Measurements from ENCODE around the gene IL1RAPL1. TPM values are rescaled to one million over a fixed set of nuclear protein-coding genes. Genes with fewer than 3 reads are reported as not detected.

IL1RAPL1 gene
- total RNA-seq, 4 donors from 2014 or later = 0.13 TPM; not detected in 3

GRCh38 chrX:29690061-29690460 is 1102.8 kb downstream of the IL1RAPL1 start:
- TF ChIP-seq EP300 (IDR thresholded peaks at IDR 0.05) (no peak), POLR2AphosphoS5 (IDR thresholded peaks at IDR 0.05) (no peak), CTCF (IDR thresholded peaks at IDR 0.05) (no peak), POLR2A (IDR thresholded peaks at IDR 0.05) (no peak)
- H3K4me1 ChIP-seq = no peaks in the 10 kb centered on the region
- H3K9me3 ChIP-seq = no peaks in the 10 kb centered on the region
- no peak overlapping the region for H3K4me3 ChIP-seq
- WGBS = 69% methylated on average over 3 of the region's 3 CpGs
- no peaks in the 10 kb centered on the region for H3K27me3 ChIP-seq
- H3K27ac ChIP-seq = no peak overlapping the region
- no peaks in the 10 kb centered on the region for H3K36me3 ChIP-seq
- DNase-seq (ENCODE audit: low spot score in 2 of 2) = no peak

- TF ChIP-seq POLR2A (IDR thresholded peaks at IDR 0.05) (no peak), POLR2AphosphoS5 (IDR thresholded peaks at IDR 0.05) (no peak), CTCF (IDR thresholded peaks at IDR 0.05) (no peak), EP300 (IDR thresholded peaks at IDR 0.05) (no peak)
- H3K9me3 ChIP-seq = no peaks in the 10 kb centered on the region
- WGBS = 72% methylated on average over 3 of the region's 3 CpGs
- H3K36me3 ChIP-seq = no peaks in the 10 kb centered on the region
- no peak overlapping the region for H3K27ac ChIP-seq
- DNase-seq (ENCODE audit: low spot score in 2 of 2) = no peak
- H3K4me3 ChIP-seq = no peak overlapping the region
- no peaks in the 10 kb centered on the region for H3K27me3 ChIP-seq
- H3K4me1 ChIP-seq = no peaks in the 10 kb centered on the region
Measured at GRCh38 chrX:29691044-29691443, 1103.8 kb downstream of the IL1RAPL1 start.

- TF ChIP-seq EP300 (IDR thresholded peaks at IDR 0.05) = no peak
- TF ChIP-seq POLR2A (IDR thresholded peaks at IDR 0.05) = no peak
- TF ChIP-seq CTCF (IDR thresholded peaks at IDR 0.05) = no peak
- no peak for TF ChIP-seq POLR2AphosphoS5 (IDR thresholded peaks at IDR 0.05)
Measured at GRCh38 chrX:29693912-29694311, 1106.7 kb downstream of the IL1RAPL1 start.

GRCh38 chrX:29699239-29699638 is 1112.0 kb downstream of the IL1RAPL1 start:
- Histone ChIP-seq H3K4me1 (no peaks in the 10 kb centered on the region), H3K27ac (no peak overlapping the region), H3K36me3 (no peaks in the 10 kb centered on the region), H3K27me3 (no peaks in the 10 kb centered on the region), H3K9me3 (no peaks in the 10 kb centered on the region), H3K4me3 (no peak overlapping the region)
- 43% methylated on average over 1 of the region's 1 CpG for WGBS
- TF ChIP-seq EP300 (IDR thresholded peaks at IDR 0.05) (no peak), POLR2A (IDR thresholded peaks at IDR 0.05) (no peak), POLR2AphosphoS5 (IDR thresholded peaks at IDR 0.05) (no peak), CTCF (IDR thresholded peaks at IDR 0.05) (no peak)
- no peak for DNase-seq (ENCODE audit: low spot score in 2 of 2)

More at GRCh38 chrX:29693912-29694311, 1106.7 kb downstream of the IL1RAPL1 start:
- H3K4me3 ChIP-seq = no peak overlapping the region
- no peak overlapping the region for H3K27ac ChIP-seq
- H3K36me3 ChIP-seq = no peaks in the 10 kb centered on the region
- H3K9me3 ChIP-seq = no peaks in the 10 kb centered on the region
- WGBS = 49% methylated on average over 3 of the region's 3 CpGs
- no peaks in the 10 kb centered on the region for H3K4me1 ChIP-seq
- H3K27me3 ChIP-seq = no peaks in the 10 kb centered on the region
- no peak for DNase-seq (ENCODE audit: low spot score in 2 of 2)

GRCh38 chrX:29707088-29707487 is 1119.8 kb downstream of the IL1RAPL1 start:
- Histone ChIP-seq H3K27ac (no peak overlapping the region), H3K9me3 (no peaks in the 10 kb centered on the region), H3K4me3 (no peak overlapping the region), H3K4me1 (no peaks in the 10 kb centered on the region), H3K27me3 (no peaks in the 10 kb centered on the region), H3K36me3 (no peaks in the 10 kb centered on the region)
- no peak for DNase-seq (ENCODE audit: low spot score in 2 of 2)
- TF ChIP-seq POLR2AphosphoS5 (IDR thresholded peaks at IDR 0.05) = no peak
- TF ChIP-seq POLR2A (IDR thresholded peaks at IDR 0.05) = no peak
- WGBS = 95% methylated on average over 2 of the region's 2 CpGs

- Histone ChIP-seq H3K27me3 (no peaks in the 10 kb centered on the region), H3K4me3 (no peak overlapping the region), H3K36me3 (no peaks in the 10 kb centered on the region), H3K4me1 (no peaks in the 10 kb centered on the region), H3K27ac (no peak overlapping the region), H3K9me3 (no peaks in the 10 kb centered on the region)
- no peak for TF ChIP-seq EP300 (IDR thresholded peaks at IDR 0.05)
- TF ChIP-seq POLR2A (IDR thresholded peaks at IDR 0.05) = no peak
- TF ChIP-seq CTCF (IDR thresholded peaks at IDR 0.05) = no peak
- TF ChIP-seq POLR2AphosphoS5 (IDR thresholded peaks at IDR 0.05) = no peak
- WGBS = 84% methylated on average over 2 of the region's 2 CpGs
- no peak for DNase-seq (ENCODE audit: low spot score in 2 of 2)
Measured at GRCh38 chrX:29721152-29721551, 1133.9 kb downstream of the IL1RAPL1 start.

Measured in suprapubic skin (tissue), 4 donors.